GM23338 (cell line): Measurements from ENCODE around the gene PDXK. TPM values are rescaled to one million over a fixed set of nuclear protein-coding genes. Genes with fewer than 3 reads are reported as not detected.

Experiments
- ATAC-seq: fragments of 200-7000 bp; cut with Tn5 transposase; 3 replicates; pipeline ENCODE4 v1.9.1; 2020
- DNase-seq: peaks from one replicate; pipeline ENCODE4 v3.0.0-alpha.2; 2015; ENCODE audit warnings: low spot score
- H2AFZ ChIP-seq: fragments of 200-600 bp; sonication (generic); 2 replicates; pipeline ENCODE4 v1.8.0; 2016; ENCODE audit warnings: antibody characterized with exemption, mild to moderate bottlenecking, moderate library complexity
- H3F3A ChIP-seq: fragments of 200-600 bp; sonication (generic); replicated peaks from 2 replicates; pipeline ENCODE4 v1.8.0; 2017; ENCODE audit warnings: antibody characterized with exemption, mixed run types, low read depth
- H3K27ac ChIP-seq: fragments of 200-600 bp; sonication (generic); 2 replicates; pipeline ENCODE4 v1.6.1; 2016; ENCODE audit warnings: low read depth
- H3K27me3 ChIP-seq: fragments of 200-600 bp; sonication (generic); 2 replicates; pipeline ENCODE4 v1.8.0; 2016; ENCODE audit warnings: mild to moderate bottlenecking, mixed run types, moderate library complexity; ENCODE audit not compliant: insufficient read depth
- H3K36me3 ChIP-seq: fragments of 200-600 bp; sonication (generic); 2 replicates; pipeline ENCODE4 v1.8.0; 2016; ENCODE audit warnings: mild to moderate bottlenecking; ENCODE audit not compliant: insufficient read depth
- H3K4me1 ChIP-seq: fragments of 200-600 bp; sonication (generic); 2 replicates; pipeline ENCODE4 v1.8.0; 2016; ENCODE audit warnings: mild to moderate bottlenecking, moderate library complexity; ENCODE audit not compliant: insufficient read depth
- H3K4me2 ChIP-seq: fragments of 200-600 bp; sonication (generic); 2 replicates; pipeline ENCODE4 v1.7.1; 2017; ENCODE audit warnings: mixed run types
- H3K4me3 ChIP-seq: fragments of 200-600 bp; sonication (generic); 2 replicates; pipeline ENCODE4 v1.6.1; 2016; ENCODE audit warnings: mixed run types
- H3K79me2 ChIP-seq: fragments of 200-600 bp; sonication (generic); replicated peaks from 2 replicates; pipeline ENCODE4 v1.8.0; 2017; ENCODE audit warnings: mild to moderate bottlenecking; ENCODE audit not compliant: insufficient read depth
- H3K9me2 ChIP-seq: fragments of 200-600 bp; sonication (generic); 2 replicates; pipeline ENCODE4 v1.8.0; 2017; ENCODE audit not compliant: insufficient read depth
- H4K20me1 ChIP-seq: fragments of 200-600 bp; sonication (generic); replicated peaks from 2 replicates; pipeline ENCODE4 v1.8.0; 2017; ENCODE audit warnings: mild to moderate bottlenecking; ENCODE audit not compliant: insufficient read depth
- H3K27ac Mint-ChIP-seq: 2 replicates; pipeline ENCODE4 v1.8.0; 2020; ENCODE audit warnings: inconsistent platforms, mild to moderate bottlenecking, moderate library complexity, mixed read lengths
- H3K27me3 Mint-ChIP-seq: 3 replicates; pipeline ENCODE4 v1.8.0; 2022; ENCODE audit warnings: low read depth, mild to moderate bottlenecking, moderate library complexity, mixed read lengths, inconsistent platforms; ENCODE audit not compliant: insufficient read depth, poor library complexity
- H3K36me3 Mint-ChIP-seq: 3 replicates; pipeline ENCODE4 v1.8.0; 2021; ENCODE audit warnings: low read depth, mild to moderate bottlenecking, inconsistent platforms, moderate library complexity, mixed read lengths
- H3K4me1 Mint-ChIP-seq: 3 replicates; pipeline ENCODE4 v1.8.0; 2020; ENCODE audit warnings: mild to moderate bottlenecking, inconsistent platforms, mixed read lengths
- H3K4me3 Mint-ChIP-seq: 3 replicates; pipeline ENCODE4 v1.8.0; 2021; ENCODE audit warnings: moderate library complexity, mild to moderate bottlenecking, inconsistent platforms, mixed read lengths
- H3K9me3 Mint-ChIP-seq: 3 replicates; pipeline ENCODE4 v1.8.0; 2020; ENCODE audit warnings: moderate library complexity, mild to moderate bottlenecking, inconsistent platforms, mixed read lengths
- CREB1 ChIP-seq: fragments of 250-450 bp; sonication (Bioruptor Pico); IDR thresholded peaks from 2 replicates; pipeline ENCODE4 v1.5.0; 2020; ENCODE audit warnings: low read depth, mild to moderate bottlenecking, moderate library complexity
- EZH2 ChIP-seq: fragments of 200-600 bp; sonication (generic); IDR thresholded peaks from one replicate; pipeline ENCODE4 v1.8.0; 2017; ENCODE audit warnings: antibody characterized with exemption, mild to moderate bottlenecking, low read depth; ENCODE audit not compliant: unreplicated experiment
- EZH2phosphoT487 ChIP-seq: fragments of 200-600 bp; sonication (generic); IDR thresholded peaks from one replicate; pipeline ENCODE4 v1.8.1; 2018; ENCODE audit warnings: antibody characterized with exemption; ENCODE audit not compliant: unreplicated experiment
- NANOG ChIP-seq: IDR thresholded peaks from 2 replicates; pipeline ENCODE4 v1.6.1; 2016; ENCODE audit warnings: antibody characterized with exemption, borderline replicate concordance
- POLR2AphosphoS5 ChIP-seq: IDR thresholded peaks from 2 replicates; pipeline ENCODE4 v1.6.1; 2016; ENCODE audit warnings: antibody characterized with exemption, low read depth
- REST ChIP-seq: IDR thresholded peaks from one replicate; pipeline ENCODE4 v1.6.1; 2018; ENCODE audit warnings: antibody characterized with exemption; ENCODE audit not compliant: unreplicated experiment
- STAT1 ChIP-seq: IDR thresholded peaks from one replicate; pipeline ENCODE4 v1.6.1; 2016; ENCODE audit warnings: antibody characterized with exemption; ENCODE audit not compliant: unreplicated experiment
- ZNF114 ChIP-seq: fragments of 250-450 bp; sonication (Bioruptor Pico); IDR thresholded peaks from 2 replicates; pipeline ENCODE4 v1.5.0; 2020; ENCODE audit warnings: mild to moderate bottlenecking, moderate library complexity
- ZNF331 ChIP-seq: fragments of 250-450 bp; sonication (Bioruptor Pico); IDR thresholded peaks from 2 replicates; pipeline ENCODE4 v1.5.0; 2020; ENCODE audit warnings: low read depth, mild to moderate bottlenecking, moderate library complexity
- ZNF462 ChIP-seq: fragments of 250-450 bp; sonication (Bioruptor Pico); IDR thresholded peaks from 2 replicates; pipeline ENCODE4 v1.5.0; 2020; ENCODE audit warnings: mild to moderate bottlenecking, moderate library complexity
- polyA plus RNA-seq: library from polyadenylated mRNA; unstranded; fragments of >200 nt; fragmentation: Nextera tagmentation; extraction: Ambion mirVana; gene quantifications from 2 replicates; pipeline ENCODE4 v1.2.1, GENCODE V29; 2016
- total RNA-seq: library from RNA; depleted of rRNA; stranded (reverse); fragments of >200 nt; shearing (Covaris generic); gene quantifications from 2 replicates; pipeline ENCODE4 v1.2.3, GENCODE V29; 2014
- TF ChIP-seq, protein P1 (sequence below): IDR thresholded peaks from 2 replicates; pipeline ENCODE4 v1.6.1; 2016; ENCODE audit warnings: antibody characterized with exemption

PDXK gene
- total and polyA plus RNA-seq, 2 experiments from 2014 or later: 53.2 to 66.3 TPM

GRCh38 chr21:43761886-43762285, 43.0 kb downstream of the PDXK start (continued):
- TF ChIP-seq POLR2AphosphoS5: no peak
- TF ChIP-seq CREB1 (CRISPR knock-in tag): no peak
- no peak for TF ChIP-seq NANOG

DNA sequence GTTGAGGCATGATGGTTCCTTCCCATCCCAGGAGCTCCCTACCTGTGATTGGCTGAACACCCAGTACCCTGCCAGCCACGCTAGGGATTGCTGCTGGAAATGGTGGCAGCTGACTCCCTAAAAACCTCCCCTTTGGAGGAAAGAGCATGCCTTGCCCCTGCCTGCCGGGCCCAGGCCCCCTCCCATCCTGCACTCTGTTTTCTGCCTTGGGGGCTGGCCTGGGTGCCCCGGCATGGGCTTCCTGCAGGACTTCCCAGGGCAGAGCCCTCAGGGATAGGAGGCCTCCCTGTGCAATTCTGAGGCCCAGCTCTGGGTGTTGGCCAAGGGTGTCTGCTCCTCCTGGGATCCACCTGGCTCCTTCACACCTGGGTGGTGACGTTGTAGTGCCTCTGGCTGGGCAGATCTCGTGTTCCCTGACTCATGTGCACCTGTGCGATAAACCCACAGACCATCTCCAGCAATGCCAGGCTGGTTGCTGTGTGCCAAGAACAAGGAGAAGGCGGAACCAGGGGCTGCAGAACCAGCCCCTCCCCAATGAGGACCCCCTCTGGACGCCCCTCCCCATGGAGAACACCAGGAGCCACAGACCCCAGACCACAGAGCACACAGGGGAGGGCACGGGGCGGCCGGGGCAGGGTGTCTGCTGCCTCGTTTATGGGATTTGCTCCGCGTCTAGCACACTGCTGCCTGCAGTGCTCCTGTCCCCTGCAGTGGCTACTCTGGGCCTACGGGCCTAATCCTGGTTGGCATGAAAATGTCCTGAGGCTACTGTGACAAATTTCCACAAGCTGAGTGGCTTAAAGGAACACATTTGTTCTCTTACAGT, 43.6 kb downstream of the PDXK start:
- Histone ChIP-seq H3K4me1 (no peaks in the 10 kb centered on the region), H3K27ac (no peak overlapping the region), H3F3A (no peaks in the 10 kb centered on the region), H3K27me3 (no peaks in the 10 kb centered on the region), H3K4me2 (no peak overlapping the region), H3K4me3 (no peak overlapping the region), H2AFZ (no peak overlapping the region), H3K9me2 (no peaks in the 10 kb centered on the region), H3K36me3 (no peaks in the 10 kb centered on the region), H4K20me1 (no peaks in the 10 kb centered on the region), H3K79me2 (no peaks in the 10 kb centered on the region)
- Mint-ChIP-seq H3K27ac (no peak overlapping the region), H3K4me1 (peaks cover 5% of the 10 kb centered on the region; the same call in 1 of the 3 replicates), H3K9me3 (no peaks in the 10 kb centered on the region), H3K27me3 (peaks cover 5% of the 10 kb centered on the region), H3K4me3 (no peak overlapping the region), H3K36me3 (peaks cover 24% of the 10 kb centered on the region)
- DNase-seq: no peak
- no peak for ATAC-seq
- TF ChIP-seq, protein P1, sequence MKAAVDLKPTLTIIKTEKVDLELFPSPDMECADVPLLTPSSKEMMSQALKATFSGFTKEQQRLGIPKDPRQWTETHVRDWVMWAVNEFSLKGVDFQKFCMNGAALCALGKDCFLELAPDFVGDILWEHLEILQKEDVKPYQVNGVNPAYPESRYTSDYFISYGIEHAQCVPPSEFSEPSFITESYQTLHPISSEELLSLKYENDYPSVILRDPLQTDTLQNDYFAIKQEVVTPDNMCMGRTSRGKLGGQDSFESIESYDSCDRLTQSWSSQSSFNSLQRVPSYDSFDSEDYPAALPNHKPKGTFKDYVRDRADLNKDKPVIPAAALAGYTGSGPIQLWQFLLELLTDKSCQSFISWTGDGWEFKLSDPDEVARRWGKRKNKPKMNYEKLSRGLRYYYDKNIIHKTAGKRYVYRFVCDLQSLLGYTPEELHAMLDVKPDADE: no peak
- TF ChIP-seq ZNF331 (CRISPR knock-in tag) (no peak), EZH2phosphoT487 (no peak), CREB1 (CRISPR knock-in tag) (no peak), POLR2AphosphoS5 (no peak), ZNF114 (no peak), NANOG (no peak), ZNF462 (CRISPR knock-in tag) (no peak), EZH2 (no peak), REST (no peak), STAT1 (no peak)
